B cell (primary cell): ENCODE results near the gene HOXA11. TPM values are rescaled to one million over a fixed set of nuclear protein-coding genes. Genes with fewer than 3 reads are reported as not detected.
A peak's percentile ranks its signal among the peaks of the same experiment; 100 is the strongest.

ENCODE experiments used
- ATAC-seq: fragments of 200-7000 bp; cut with Tn5 transposase; one replicate; pipeline ENCODE4 v1.10.0; 2021; ENCODE audit warnings: low read depth, mild to moderate bottlenecking, moderate number of reproducible peaks, moderate library complexity
- CTCF ChIA-PET: fragments of 350-600 bp; sonication (Branson Sonifier 250); formaldehyde crosslinking; loops from one replicate; lab custom pipeline; 2021; ENCODE audit warnings: antibody characterized with exemption, inconsistent platforms; lab: Charles Lee
- POLR2A ChIA-PET: fragments of 350-600 bp; sonication (Branson Sonifier 250); formaldehyde crosslinking; loops from one replicate; lab custom pipeline; 2021; ENCODE audit warnings: antibody characterized with exemption; lab: Charles Lee
- DNase-seq: peaks from one replicate; pipeline ENCODE4 v3.0.0; 2013
- H2AFZ ChIP-seq: 2 replicates; pipeline ENCODE4 v1.6.1; 2012; ENCODE audit warnings: mild to moderate bottlenecking, low read depth, low read length; ENCODE audit not compliant: insufficient read depth, poor library complexity, severe bottlenecking
- H3K27ac ChIP-seq, 2 donors: 1 replicate in 1 of 2; 2 replicates in 1 of 2; pipeline ENCODE4 v1.5.1; 2012 to 2013; ENCODE audit warnings: low read length in 2 of 2, mild to moderate bottlenecking in 2 of 2, moderate library complexity in 1 of 2
- H3K27me3 ChIP-seq, 4 experiments: fragments of 200-600 bp in 1 of 4; sonication (generic) in 1 of 4; replicated peaks in 1 of 4; 1 replicate in 2 of 4; 2 replicates in 2 of 4; pipeline versions ENCODE4 v1.6.1 to v1.7.0; 2013 to 2016; ENCODE audit warnings: low read length in 3 of 4, mild to moderate bottlenecking in 2 of 4, mixed read lengths in 1 of 4, moderate library complexity in 1 of 4; ENCODE audit not compliant: insufficient read depth in 4 of 4, control insufficient read depth in 3 of 4; ENCODE audit errors: control extremely low read depth in 1 of 4
- H3K36me3 ChIP-seq, 2 experiments: replicated peaks in 1 of 2; 1 replicate in 1 of 2; 2 replicates in 1 of 2; pipeline versions ENCODE4 v1.6.1 to v1.7.1; 2013; ENCODE audit warnings: low read length in 1 of 2; ENCODE audit not compliant: insufficient read depth in 2 of 2, control insufficient read depth in 1 of 2; ENCODE audit errors: control extremely low read depth in 1 of 2, extremely low read depth in 1 of 2
- H3K4me1 ChIP-seq, 2 donors: fragments of 200-600 bp in 1 of 2; sonication (generic) in 1 of 2; 1 replicate in 1 of 2; 2 replicates in 1 of 2; pipeline versions ENCODE4 v1.5.1 to v1.6.1; 2013 to 2017; ENCODE audit warnings: low read length in 2 of 2; ENCODE audit not compliant: control insufficient read depth in 2 of 2, insufficient read depth in 2 of 2
- H3K4me2 ChIP-seq: replicated peaks from 2 replicates; pipeline ENCODE3; 2012; ENCODE audit warnings: mild to moderate bottlenecking, low read depth, low read length; ENCODE audit not compliant: poor library complexity, severe bottlenecking
- H3K4me3 ChIP-seq, 5 experiments: fragments of 200-600 bp in 1 of 5; sonication (generic) in 1 of 5; 1 replicate in 3 of 5; 2 replicates in 2 of 5; pipeline versions ENCODE4 v1.5.1 to v1.7.0; 2011 to 2016; ENCODE audit warnings: low read length in 4 of 5, mild to moderate bottlenecking in 4 of 5, low read depth in 2 of 5, control low read depth in 1 of 5, moderate library complexity in 1 of 5; ENCODE audit not compliant: insufficient read depth in 1 of 5; ENCODE audit errors: control extremely low read depth in 1 of 5, extremely low read depth in 1 of 5
- H3K79me2 ChIP-seq: fragments of 200-600 bp; sonication (generic); one replicate; pipeline ENCODE4 v1.6.0; 2016; ENCODE audit warnings: low read length; ENCODE audit not compliant: control insufficient read depth, insufficient read depth
- H3K9ac ChIP-seq: fragments of 200-600 bp; sonication (generic); 2 replicates; pipeline ENCODE4 v1.6.1; 2017; ENCODE audit warnings: mild to moderate bottlenecking, low read length, moderate library complexity
- H3K9me3 ChIP-seq, 3 donors: one replicate each; pipeline versions ENCODE4 v1.6.1 to v1.7.1; 2013; ENCODE audit warnings: low read length in 2 of 3; ENCODE audit not compliant: control insufficient read depth in 2 of 3, insufficient read depth in 1 of 3; ENCODE audit errors: control extremely low read depth in 1 of 3
- H4K20me1 ChIP-seq: 2 replicates; pipeline ENCODE4 v1.6.0; 2012; ENCODE audit warnings: mild to moderate bottlenecking, low read length; ENCODE audit not compliant: insufficient read depth, control insufficient read depth, poor library complexity, severe bottlenecking
- H3K27ac Mint-ChIP-seq: one replicate; pipeline ENCODE4 v1.8.0; 2021; ENCODE audit warnings: mixed read lengths
- H3K27me3 Mint-ChIP-seq: one replicate; pipeline ENCODE4 v1.8.0; 2021; ENCODE audit warnings: mixed read lengths
- H3K4me1 Mint-ChIP-seq: one replicate; pipeline ENCODE4 v1.8.0; 2021; ENCODE audit warnings: mixed read lengths
- H3K4me3 Mint-ChIP-seq: one replicate; pipeline ENCODE4 v1.8.0; 2021; ENCODE audit warnings: mixed read lengths
- H3K9me3 Mint-ChIP-seq: one replicate; pipeline ENCODE4 v1.8.0; 2022; ENCODE audit warnings: mixed read lengths; ENCODE audit not compliant: insufficient read depth
- EZH2 ChIP-seq: IDR thresholded peaks from 2 replicates; pipeline ENCODE4 v1.6.1; 2012; ENCODE audit warnings: borderline replicate concordance, low read depth, mild to moderate bottlenecking, moderate library complexity, low read length; ENCODE audit not compliant: insufficient read depth, poor library complexity, severe bottlenecking
- WGBS: methylation state at CpG from one replicate; pipeline ENCODE4 v1.1.5; 2013; ENCODE audit warnings: missing lambda C conversion rate; ENCODE audit not compliant: insufficient coverage; 5-methylcytosine and 5-hydroxymethylcytosine counted together
- intact Hi-C: fragments of 100-400 bp; cut with micrococcal nuclease; formaldehyde crosslinking; loops from one replicate; pipeline ENCODE4 v1.10.0; 2022
- polyA plus RNA-seq: library from polyadenylated mRNA; depleted of rRNA; stranded (reverse); fragments of >200 nt; gene quantifications from 2 replicates; pipeline ENCODE4 v1.2.3, GENCODE V29; 2012
- total RNA-seq, 2 donors: library from RNA; stranded (reverse); fragments of 120-200 nt in 1 of 2; gene quantifications; 1 replicate in 1 of 2; 2 replicates in 1 of 2; pipeline versions ENCODE4 v1.2.3 to v1.2.4, GENCODE V29; 2013 to 2022
- TF ChIP-seq, protein P1 (sequence below): fragments of 200-600 bp; IDR thresholded peaks from one replicate; pipeline ENCODE4 v1.8.0; 2022; ENCODE audit warnings: antibody characterized with exemption, mild to moderate bottlenecking

HOXA11 gene
- total and polyA plus RNA-seq, 2 donors (not counting 1 experiment from before 2014, with no cell fraction given) = not detected

DNA sequence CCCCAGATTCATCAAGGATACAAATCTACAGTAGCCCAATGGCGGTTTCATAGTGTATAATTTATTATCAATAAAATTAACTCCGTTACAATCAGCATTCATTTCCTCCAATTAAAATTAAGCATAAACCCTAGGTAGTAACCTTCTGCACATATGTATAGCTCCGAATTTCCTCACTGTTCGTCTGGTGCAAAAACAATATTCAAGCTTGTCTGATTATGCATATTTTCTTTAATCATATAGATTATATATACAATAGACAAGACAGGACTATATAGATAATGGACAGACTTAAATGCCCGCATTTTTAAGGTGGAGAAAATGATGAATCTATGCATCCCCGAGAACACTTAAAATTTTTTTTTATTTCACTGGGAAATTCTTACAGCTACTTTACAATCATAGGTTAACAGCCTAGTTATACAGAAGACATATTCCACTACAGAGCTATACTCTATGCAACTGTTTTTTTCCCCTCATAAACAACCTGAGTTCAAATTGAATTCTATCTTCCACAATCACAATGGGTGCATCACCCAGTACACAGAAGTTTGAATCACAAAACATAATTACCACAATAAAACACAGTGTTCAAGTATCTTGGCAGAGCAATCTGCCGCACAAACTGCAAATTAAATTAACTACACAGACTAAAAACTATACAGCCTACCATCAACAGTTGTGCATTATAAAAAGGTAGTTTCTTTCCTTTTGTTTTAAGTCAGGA is 22.3 kb downstream of the HOXA11 start:
- Histone ChIP-seq H4K20me1 (peaks cover 4% of the 10 kb centered on the region), H2AFZ (no peak overlapping the region), H3K4me3 (no peak overlapping the region), H3K4me1 (peaks cover 53 to 61% of the 10 kb centered on the region in 2 donors), H3K27me3 (peaks cover 0 to 89% (median 73%) of the 10 kb centered on the region in 4 experiments), H3K36me3 (no peaks in the 10 kb centered on the region), H3K9ac (no peak overlapping the region), H3K4me2 (no peak overlapping the region), H3K79me2 (no peaks in the 10 kb centered on the region), H3K9me3 (peaks cover 0 to 73% (median 12%) of the 10 kb centered on the region in 3 donors), H3K27ac (no peak overlapping the region)
- Mint-ChIP-seq H3K9me3 (no peaks in the 10 kb centered on the region), H3K4me1 (peaks cover 33% of the 10 kb centered on the region), H3K27ac (no peak overlapping the region), H3K27me3 (peaks cover 69% of the 10 kb centered on the region), H3K4me3 (no peak overlapping the region)
- ChIA-PET CTCF (interaction anchor here (0.6 to 4.0 kb wide), 22 partner anchors 13 to 1311 kb away, joined by 3 to 122 read pairs (median 4); partner anchors contain the start of genes HOXA3, HOXA5 and HOXA6), POLR2A (no interaction called here)
- no peak for TF ChIP-seq EZH2
- TF ChIP-seq, protein P1, sequence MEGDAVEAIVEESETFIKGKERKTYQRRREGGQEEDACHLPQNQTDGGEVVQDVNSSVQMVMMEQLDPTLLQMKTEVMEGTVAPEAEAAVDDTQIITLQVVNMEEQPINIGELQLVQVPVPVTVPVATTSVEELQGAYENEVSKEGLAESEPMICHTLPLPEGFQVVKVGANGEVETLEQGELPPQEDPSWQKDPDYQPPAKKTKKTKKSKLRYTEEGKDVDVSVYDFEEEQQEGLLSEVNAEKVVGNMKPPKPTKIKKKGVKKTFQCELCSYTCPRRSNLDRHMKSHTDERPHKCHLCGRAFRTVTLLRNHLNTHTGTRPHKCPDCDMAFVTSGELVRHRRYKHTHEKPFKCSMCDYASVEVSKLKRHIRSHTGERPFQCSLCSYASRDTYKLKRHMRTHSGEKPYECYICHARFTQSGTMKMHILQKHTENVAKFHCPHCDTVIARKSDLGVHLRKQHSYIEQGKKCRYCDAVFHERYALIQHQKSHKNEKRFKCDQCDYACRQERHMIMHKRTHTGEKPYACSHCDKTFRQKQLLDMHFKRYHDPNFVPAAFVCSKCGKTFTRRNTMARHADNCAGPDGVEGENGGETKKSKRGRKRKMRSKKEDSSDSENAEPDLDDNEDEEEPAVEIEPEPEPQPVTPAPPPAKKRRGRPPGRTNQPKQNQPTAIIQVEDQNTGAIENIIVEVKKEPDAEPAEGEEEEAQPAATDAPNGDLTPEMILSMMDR = no peak
- no CpG with 5 or more reads among the region's 7 CpGs for WGBS
- ATAC-seq (no peak), DNase-seq (peak; percentile 11)
- intact Hi-C loops = loop anchor here (5.0 to 10.0 kb wide), 3 partner anchors 888 to 1085 kb away; no protein-coding TSS in a partner anchor
